Liver (tissue), 9 donors: ENCODE results near the gene PDE4D. TPM values are rescaled to one million over a fixed set of nuclear protein-coding genes. Genes with fewer than 3 reads are reported as not detected.

ENCODE experiments used
- DNase-seq: peaks from one replicate; pipeline ENCODE4 v3.0.0-alpha.2; 2017; ENCODE audit warnings: low spot score
- H3K27ac ChIP-seq, 2 donors: one replicate each; pipeline ENCODE4 v1.7.0; 2013; ENCODE audit warnings: inconsistent platforms in 2 of 2, low read length in 2 of 2, control low read depth in 1 of 2, low read depth in 1 of 2, mild to moderate bottlenecking in 1 of 2
- H3K27me3 ChIP-seq, 4 donors: one replicate each; pipeline versions ENCODE4 v1.6.1 to v1.7.0; 2013; ENCODE audit warnings: low read length in 3 of 4, inconsistent platforms in 1 of 4, mild to moderate bottlenecking in 1 of 4, moderate library complexity in 1 of 4; ENCODE audit not compliant: control insufficient read depth in 4 of 4, insufficient read depth in 4 of 4
- H3K36me3 ChIP-seq, 4 donors: one replicate each; pipeline versions ENCODE4 v1.6.1 to v1.7.0; 2013; ENCODE audit warnings: low read length in 3 of 4, mild to moderate bottlenecking in 3 of 4, low read depth in 1 of 4, moderate library complexity in 1 of 4; ENCODE audit not compliant: control insufficient read depth in 4 of 4, insufficient read depth in 3 of 4
- H3K4me1 ChIP-seq, 4 donors: one replicate each; pipeline versions ENCODE4 v1.6.1 to v1.7.0; 2013; ENCODE audit warnings: low read length in 3 of 4, mild to moderate bottlenecking in 3 of 4, moderate library complexity in 1 of 4; ENCODE audit not compliant: control insufficient read depth in 4 of 4, insufficient read depth in 4 of 4
- H3K4me3 ChIP-seq, 3 donors: one replicate each; pipeline versions ENCODE4 v1.6.1 to v1.7.0; 2013; ENCODE audit warnings: low read length in 3 of 3, control low read depth in 1 of 3, low read depth in 1 of 3, mild to moderate bottlenecking in 1 of 3
- H3K9ac ChIP-seq, 2 donors: one replicate each; pipeline ENCODE4 v1.7.0; 2013; ENCODE audit warnings: low read length in 2 of 2, mild to moderate bottlenecking in 2 of 2, moderate library complexity in 2 of 2, control low read depth in 1 of 2, low read depth in 1 of 2
- H3K9me3 ChIP-seq, 4 donors: one replicate each; pipeline versions ENCODE4 v1.6.1 to v1.7.0; 2013; ENCODE audit warnings: low read length in 3 of 4; ENCODE audit not compliant: control insufficient read depth in 4 of 4
- EGR1 ChIP-seq, 2 donors: IDR thresholded peaks; 2 replicates each; pipeline ENCODE4 v1.6.1; 2016 to 2018; ENCODE audit warnings: antibody characterized with exemption in 2 of 2, low read depth in 2 of 2
- FOXA1 ChIP-seq: IDR thresholded peaks from 2 replicates; pipeline ENCODE4 v1.6.1; 2016; ENCODE audit warnings: antibody characterized with exemption
- FOXA2 ChIP-seq: IDR thresholded peaks from 2 replicates; pipeline ENCODE4 v1.6.1; 2016; ENCODE audit warnings: antibody characterized with exemption
- GABPA ChIP-seq, 2 donors: IDR thresholded peaks in 1 of 2; conservative IDR thresholded peaks in 1 of 2; 2 replicates each; pipeline ENCODE4 v1.6.1; 2016; ENCODE audit warnings: antibody characterized with exemption in 2 of 2, mild to moderate bottlenecking in 1 of 2, moderate library complexity in 1 of 2
- HNF4A ChIP-seq, 2 donors: conservative IDR thresholded peaks; 2 replicates each; pipeline ENCODE4 v1.6.1; 2016; ENCODE audit warnings: antibody characterized with exemption in 2 of 2, mild to moderate bottlenecking in 2 of 2
- HNF4G ChIP-seq: IDR thresholded peaks from 2 replicates; pipeline ENCODE4 v1.6.1; 2016; ENCODE audit warnings: antibody characterized with exemption
- JUND ChIP-seq, 2 donors: IDR thresholded peaks; 2 replicates each; pipeline ENCODE4 v1.6.1; 2016; ENCODE audit warnings: antibody characterized with exemption in 2 of 2
- NR2F2 ChIP-seq: IDR thresholded peaks from 2 replicates; pipeline ENCODE4 v1.6.1; 2016; ENCODE audit warnings: antibody characterized with exemption
- RAD21 ChIP-seq, 2 donors: IDR thresholded peaks; 2 replicates each; pipeline ENCODE4 v1.6.1; 2016; ENCODE audit warnings: antibody characterized with exemption in 2 of 2, mild to moderate bottlenecking in 2 of 2
- RXRA ChIP-seq, 2 donors: IDR thresholded peaks; 2 replicates each; pipeline ENCODE4 v1.6.1; 2017 to 2018; ENCODE audit warnings: antibody characterized with exemption in 2 of 2, mild to moderate bottlenecking in 1 of 2
- SP1 ChIP-seq: IDR thresholded peaks from 2 replicates; pipeline ENCODE4 v1.6.1; 2018; ENCODE audit warnings: antibody characterized with exemption, mild to moderate bottlenecking
- TAF1 ChIP-seq: conservative IDR thresholded peaks from 2 replicates; pipeline ENCODE4 v1.6.1; 2016; ENCODE audit warnings: antibody characterized with exemption, mild to moderate bottlenecking
- YY1 ChIP-seq: IDR thresholded peaks from 2 replicates; pipeline ENCODE4 v1.6.1; 2016; ENCODE audit warnings: antibody characterized with exemption, mild to moderate bottlenecking
- WGBS: extraction: QIAGEN DNeasy Blood & Tissue Kit; methylation state at CpG from one replicate; pipeline ENCODE4 v1.1.7; 2013; 5-methylcytosine and 5-hydroxymethylcytosine counted together
- polyA plus RNA-seq, 2 donors: library from polyadenylated mRNA; stranded (reverse) in 1 of 2; unstranded in 1 of 2; fragments of 200-250 nt in 1 of 2; fragments of >200 nt in 1 of 2; fragmentation: Nextera tagmentation in 1 of 2; extraction: Ambion mirVana in 1 of 2; gene quantifications; one replicate each; pipeline versions ENCODE4 v1.2.1 to v1.2.3, GENCODE V29; 2013 to 2015
- total RNA-seq, 2 donors: library from RNA; depleted of rRNA; stranded (reverse); fragments of >200 nt; gene quantifications; one replicate each; pipeline ENCODE4 v1.2.3, GENCODE V29; 2014
- TF ChIP-seq, protein P1 (sequence below): IDR thresholded peaks from 2 replicates; pipeline ENCODE4 v1.6.1; 2016; ENCODE audit warnings: antibody characterized with exemption
- TF ChIP-seq, protein P2 (sequence below): fragments of 150-350 bp; IDR thresholded peaks from 2 replicates; pipeline ENCODE4 v1.5.1; 2017; ENCODE audit warnings: improper control_type of control experiment, low read depth, low read length; ENCODE audit not compliant: missing input control
- TF ChIP-seq, protein P3 (sequence below): IDR thresholded peaks from 2 replicates; pipeline ENCODE4 v1.6.1; 2016; ENCODE audit warnings: antibody characterized with exemption
- TF ChIP-seq, protein P4 (sequence below): IDR thresholded peaks from 2 replicates; pipeline ENCODE4 v1.6.1; 2016; ENCODE audit warnings: antibody characterized with exemption, mild to moderate bottlenecking
- TF ChIP-seq, protein P5 (sequence below): IDR thresholded peaks from 2 replicates; pipeline ENCODE4 v1.6.1; 2016; ENCODE audit warnings: antibody characterized with exemption
- donor health status: healthy.
- donor health status: healthy.
- donor health status: healthy.
- donor health status: healthy.
- donor health status: healthy.

PDE4D gene
- total and polyA plus RNA-seq, 4 donors, result 0.67 to 11.9 (median 6.5) TPM

DNA sequence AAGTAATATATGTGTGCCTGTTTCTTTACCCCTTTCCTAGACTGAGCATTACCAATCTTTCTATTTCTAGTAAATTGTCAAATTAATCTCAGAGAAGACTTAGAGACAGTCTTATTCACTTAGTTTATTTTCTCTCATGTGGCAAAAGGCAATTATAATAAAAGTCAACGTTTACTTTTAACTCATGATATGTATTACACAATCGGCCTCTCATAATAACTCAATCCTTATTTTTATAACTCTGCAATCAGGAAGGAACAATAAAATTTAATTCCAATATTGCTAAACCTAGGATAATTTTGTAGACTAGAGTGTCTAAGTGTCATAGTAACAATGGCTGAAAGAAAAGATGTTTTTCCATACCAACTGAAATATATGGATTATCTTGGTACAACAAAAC is 214.6 kb downstream of the PDE4D start:
- H3K9me3 ChIP-seq, result no peaks in the 10 kb centered on the region
- no peaks in the 10 kb centered on the region for H3K4me1 ChIP-seq
- DNase-seq, result no peak
- H3K27me3 ChIP-seq, result peaks cover 0 to 2% (median 0%) of the 10 kb centered on the region in 4 donors
- no peak overlapping the region for H3K4me3 ChIP-seq
- H3K9ac ChIP-seq, result no peak overlapping the region
- no peaks in the 10 kb centered on the region for H3K36me3 ChIP-seq
- no peak for TF ChIP-seq YY1
- TF ChIP-seq SP1, result no peak
- H3K27ac ChIP-seq, result no peak overlapping the region
- 86% methylated on average over 2 of the region's 2 CpGs for WGBS

DNA sequence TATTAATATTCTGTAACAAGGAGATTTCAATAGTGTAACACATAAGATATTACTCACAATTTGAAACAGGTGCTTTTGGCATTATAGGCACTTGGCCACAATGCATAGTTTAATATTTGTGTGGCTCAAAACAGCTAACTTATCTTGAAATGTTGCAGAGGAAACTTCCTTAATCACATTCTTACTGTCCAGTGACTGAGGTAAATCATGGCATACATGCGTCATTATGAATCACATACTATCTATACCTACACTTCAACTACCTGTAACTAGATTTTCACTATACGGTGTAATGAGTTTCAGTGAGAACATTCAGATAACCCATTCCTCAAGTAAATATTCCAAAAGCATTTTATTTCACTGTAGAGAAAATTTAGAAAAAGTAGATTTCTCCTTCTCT is 218.8 kb downstream of the PDE4D start:
- Histone ChIP-seq H3K9me3 (no peaks in the 10 kb centered on the region), H3K27me3 (peaks cover 0 to 2% (median 0%) of the 10 kb centered on the region in 4 donors), H3K36me3 (no peaks in the 10 kb centered on the region), H3K4me1 (no peaks in the 10 kb centered on the region), H3K9ac (no peak overlapping the region), H3K4me3 (no peak overlapping the region), H3K27ac (no peak overlapping the region)
- DNase-seq, result no peak
- WGBS, result 87% methylated on average over 2 of the region's 2 CpGs
- TF ChIP-seq GABPA (IDR thresholded peaks at IDR 0.05 in 1 of 2, conservative IDR thresholded peaks at IDR 0.05 in 1 of 2), result no peak
- no peak for TF ChIP-seq EGR1 (IDR thresholded peaks at IDR 0.05; ENCODE audit: low read depth in 2 of 2)
- TF ChIP-seq HNF4G, result no peak
- no peak for TF ChIP-seq FOXA1
- TF ChIP-seq RXRA (IDR thresholded peaks at IDR 0.05), result no peak
- no peak for TF ChIP-seq JUND (IDR thresholded peaks at IDR 0.05)
- TF ChIP-seq, protein P1, sequence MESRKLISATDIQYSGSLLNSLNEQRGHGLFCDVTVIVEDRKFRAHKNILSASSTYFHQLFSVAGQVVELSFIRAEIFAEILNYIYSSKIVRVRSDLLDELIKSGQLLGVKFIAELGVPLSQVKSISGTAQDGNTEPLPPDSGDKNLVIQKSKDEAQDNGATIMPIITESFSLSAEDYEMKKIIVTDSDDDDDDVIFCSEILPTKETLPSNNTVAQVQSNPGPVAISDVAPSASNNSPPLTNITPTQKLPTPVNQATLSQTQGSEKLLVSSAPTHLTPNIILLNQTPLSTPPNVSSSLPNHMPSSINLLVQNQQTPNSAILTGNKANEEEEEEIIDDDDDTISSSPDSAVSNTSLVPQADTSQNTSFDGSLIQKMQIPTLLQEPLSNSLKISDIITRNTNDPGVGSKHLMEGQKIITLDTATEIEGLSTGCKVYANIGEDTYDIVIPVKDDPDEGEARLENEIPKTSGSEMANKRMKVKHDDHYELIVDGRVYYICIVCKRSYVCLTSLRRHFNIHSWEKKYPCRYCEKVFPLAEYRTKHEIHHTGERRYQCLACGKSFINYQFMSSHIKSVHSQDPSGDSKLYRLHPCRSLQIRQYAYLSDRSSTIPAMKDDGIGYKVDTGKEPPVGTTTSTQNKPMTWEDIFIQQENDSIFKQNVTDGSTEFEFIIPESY, result no peak
- TF ChIP-seq, protein P2, sequence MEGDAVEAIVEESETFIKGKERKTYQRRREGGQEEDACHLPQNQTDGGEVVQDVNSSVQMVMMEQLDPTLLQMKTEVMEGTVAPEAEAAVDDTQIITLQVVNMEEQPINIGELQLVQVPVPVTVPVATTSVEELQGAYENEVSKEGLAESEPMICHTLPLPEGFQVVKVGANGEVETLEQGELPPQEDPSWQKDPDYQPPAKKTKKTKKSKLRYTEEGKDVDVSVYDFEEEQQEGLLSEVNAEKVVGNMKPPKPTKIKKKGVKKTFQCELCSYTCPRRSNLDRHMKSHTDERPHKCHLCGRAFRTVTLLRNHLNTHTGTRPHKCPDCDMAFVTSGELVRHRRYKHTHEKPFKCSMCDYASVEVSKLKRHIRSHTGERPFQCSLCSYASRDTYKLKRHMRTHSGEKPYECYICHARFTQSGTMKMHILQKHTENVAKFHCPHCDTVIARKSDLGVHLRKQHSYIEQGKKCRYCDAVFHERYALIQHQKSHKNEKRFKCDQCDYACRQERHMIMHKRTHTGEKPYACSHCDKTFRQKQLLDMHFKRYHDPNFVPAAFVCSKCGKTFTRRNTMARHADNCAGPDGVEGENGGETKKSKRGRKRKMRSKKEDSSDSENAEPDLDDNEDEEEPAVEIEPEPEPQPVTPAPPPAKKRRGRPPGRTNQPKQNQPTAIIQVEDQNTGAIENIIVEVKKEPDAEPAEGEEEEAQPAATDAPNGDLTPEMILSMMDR, result no peak
- TF ChIP-seq RAD21 (IDR thresholded peaks at IDR 0.05), result no peak
- TF ChIP-seq SP1, result no peak
- TF ChIP-seq, protein P3, sequence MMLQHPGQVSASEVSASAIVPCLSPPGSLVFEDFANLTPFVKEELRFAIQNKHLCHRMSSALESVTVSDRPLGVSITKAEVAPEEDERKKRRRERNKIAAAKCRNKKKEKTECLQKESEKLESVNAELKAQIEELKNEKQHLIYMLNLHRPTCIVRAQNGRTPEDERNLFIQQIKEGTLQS, result no peak
- no peak for TF ChIP-seq TAF1
- no peak for TF ChIP-seq NR2F2
- TF ChIP-seq, protein P4, sequence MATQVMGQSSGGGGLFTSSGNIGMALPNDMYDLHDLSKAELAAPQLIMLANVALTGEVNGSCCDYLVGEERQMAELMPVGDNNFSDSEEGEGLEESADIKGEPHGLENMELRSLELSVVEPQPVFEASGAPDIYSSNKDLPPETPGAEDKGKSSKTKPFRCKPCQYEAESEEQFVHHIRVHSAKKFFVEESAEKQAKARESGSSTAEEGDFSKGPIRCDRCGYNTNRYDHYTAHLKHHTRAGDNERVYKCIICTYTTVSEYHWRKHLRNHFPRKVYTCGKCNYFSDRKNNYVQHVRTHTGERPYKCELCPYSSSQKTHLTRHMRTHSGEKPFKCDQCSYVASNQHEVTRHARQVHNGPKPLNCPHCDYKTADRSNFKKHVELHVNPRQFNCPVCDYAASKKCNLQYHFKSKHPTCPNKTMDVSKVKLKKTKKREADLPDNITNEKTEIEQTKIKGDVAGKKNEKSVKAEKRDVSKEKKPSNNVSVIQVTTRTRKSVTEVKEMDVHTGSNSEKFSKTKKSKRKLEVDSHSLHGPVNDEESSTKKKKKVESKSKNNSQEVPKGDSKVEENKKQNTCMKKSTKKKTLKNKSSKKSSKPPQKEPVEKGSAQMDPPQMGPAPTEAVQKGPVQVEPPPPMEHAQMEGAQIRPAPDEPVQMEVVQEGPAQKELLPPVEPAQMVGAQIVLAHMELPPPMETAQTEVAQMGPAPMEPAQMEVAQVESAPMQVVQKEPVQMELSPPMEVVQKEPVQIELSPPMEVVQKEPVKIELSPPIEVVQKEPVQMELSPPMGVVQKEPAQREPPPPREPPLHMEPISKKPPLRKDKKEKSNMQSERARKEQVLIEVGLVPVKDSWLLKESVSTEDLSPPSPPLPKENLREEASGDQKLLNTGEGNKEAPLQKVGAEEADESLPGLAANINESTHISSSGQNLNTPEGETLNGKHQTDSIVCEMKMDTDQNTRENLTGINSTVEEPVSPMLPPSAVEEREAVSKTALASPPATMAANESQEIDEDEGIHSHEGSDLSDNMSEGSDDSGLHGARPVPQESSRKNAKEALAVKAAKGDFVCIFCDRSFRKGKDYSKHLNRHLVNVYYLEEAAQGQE, result no peak
- TF ChIP-seq, protein P5, sequence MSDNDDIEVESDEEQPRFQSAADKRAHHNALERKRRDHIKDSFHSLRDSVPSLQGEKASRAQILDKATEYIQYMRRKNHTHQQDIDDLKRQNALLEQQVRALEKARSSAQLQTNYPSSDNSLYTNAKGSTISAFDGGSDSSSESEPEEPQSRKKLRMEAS, result no peak
- no peak for TF ChIP-seq YY1
- TF ChIP-seq FOXA2, result no peak
- no peak for TF ChIP-seq HNF4A (conservative IDR thresholded peaks at IDR 0.05)
